GM10847 (cell line): ENCODE data around the gene KLHL17.

ENCODE experiments used
- POLR2A ChIP-seq: IDR thresholded peaks from 2 replicates; pipeline ENCODE4 v1.6.1; 2011; ENCODE audit not compliant: insufficient read length; ENCODE audit errors: extremely low read depth

Gene KLHL17

DNA sequence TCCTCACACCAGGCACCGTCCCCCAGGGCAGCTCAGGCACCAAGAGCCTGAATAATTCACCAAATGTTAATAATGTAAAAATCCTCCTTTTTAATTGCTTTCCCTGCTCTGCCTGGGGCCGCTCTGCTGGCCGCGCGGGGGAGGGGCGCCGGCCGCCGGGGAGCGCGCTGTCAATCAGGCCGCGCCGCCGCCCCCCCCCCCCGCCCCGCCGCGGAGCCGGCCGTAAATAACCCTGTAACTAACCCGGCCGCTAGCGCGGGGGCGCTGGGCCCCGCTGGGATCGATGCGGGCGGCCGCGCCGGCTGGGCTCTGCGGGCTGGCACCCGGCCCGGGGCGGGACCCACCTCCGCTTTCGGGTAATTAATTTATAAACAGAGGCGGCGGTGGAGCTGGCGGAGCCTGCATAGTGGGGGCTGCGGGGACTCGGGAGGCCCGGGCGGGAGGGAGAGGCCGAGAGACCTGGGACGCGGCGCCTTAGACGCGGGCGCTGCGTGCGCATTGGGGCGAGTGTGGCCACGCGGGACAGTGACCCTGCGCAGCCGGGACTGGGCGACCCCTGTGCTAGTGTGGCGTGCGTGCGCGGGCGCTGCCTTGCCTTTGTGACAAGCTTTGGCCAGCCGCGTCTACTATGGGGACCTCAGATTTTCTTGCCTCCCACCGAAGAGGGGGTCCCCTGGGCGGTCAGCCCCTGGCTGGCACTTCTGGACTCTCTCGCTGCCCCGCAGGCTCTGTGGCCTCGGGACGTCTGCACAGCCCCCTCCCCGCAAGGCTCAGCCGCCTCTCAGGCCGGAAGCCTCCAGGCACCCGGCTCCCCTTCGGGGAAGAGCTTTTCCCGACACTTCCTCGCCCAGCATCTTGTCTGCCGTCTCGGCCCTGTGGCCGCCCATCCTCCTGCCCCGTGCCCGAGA, 20.0 kb upstream of the KLHL17 start:
- no peak for TF ChIP-seq POLR2A

DNA sequence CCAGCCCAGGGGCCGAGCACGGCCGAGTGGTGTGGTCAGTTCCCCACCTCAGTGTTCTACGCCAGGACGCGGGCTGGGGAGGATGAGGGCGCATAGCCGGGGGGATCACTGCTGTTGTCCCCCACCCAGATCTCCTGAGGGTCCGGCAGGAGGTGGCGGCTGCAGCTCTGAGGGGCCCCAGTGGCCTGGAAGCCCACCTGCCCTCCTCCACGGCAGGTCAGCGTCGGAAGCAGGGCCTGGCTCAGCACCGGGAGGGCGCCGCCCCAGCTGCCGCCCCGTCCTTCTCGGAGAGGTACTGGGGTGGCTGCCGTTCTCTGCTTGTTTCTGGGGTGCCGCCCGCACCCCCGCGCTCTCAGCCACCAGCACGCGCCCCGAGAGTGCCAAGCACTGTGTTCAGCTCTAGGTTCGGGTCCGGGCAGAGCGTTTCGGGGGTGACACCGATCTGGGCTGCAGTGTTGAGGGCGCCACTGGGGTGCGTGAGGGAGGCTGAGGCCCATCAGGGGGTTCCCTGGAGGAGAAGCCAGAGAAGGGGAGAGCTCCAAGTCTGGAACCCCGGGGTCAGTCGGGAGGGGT, 19.3 kb upstream of the KLHL17 start:
- TF ChIP-seq POLR2A: no peak

DNA sequence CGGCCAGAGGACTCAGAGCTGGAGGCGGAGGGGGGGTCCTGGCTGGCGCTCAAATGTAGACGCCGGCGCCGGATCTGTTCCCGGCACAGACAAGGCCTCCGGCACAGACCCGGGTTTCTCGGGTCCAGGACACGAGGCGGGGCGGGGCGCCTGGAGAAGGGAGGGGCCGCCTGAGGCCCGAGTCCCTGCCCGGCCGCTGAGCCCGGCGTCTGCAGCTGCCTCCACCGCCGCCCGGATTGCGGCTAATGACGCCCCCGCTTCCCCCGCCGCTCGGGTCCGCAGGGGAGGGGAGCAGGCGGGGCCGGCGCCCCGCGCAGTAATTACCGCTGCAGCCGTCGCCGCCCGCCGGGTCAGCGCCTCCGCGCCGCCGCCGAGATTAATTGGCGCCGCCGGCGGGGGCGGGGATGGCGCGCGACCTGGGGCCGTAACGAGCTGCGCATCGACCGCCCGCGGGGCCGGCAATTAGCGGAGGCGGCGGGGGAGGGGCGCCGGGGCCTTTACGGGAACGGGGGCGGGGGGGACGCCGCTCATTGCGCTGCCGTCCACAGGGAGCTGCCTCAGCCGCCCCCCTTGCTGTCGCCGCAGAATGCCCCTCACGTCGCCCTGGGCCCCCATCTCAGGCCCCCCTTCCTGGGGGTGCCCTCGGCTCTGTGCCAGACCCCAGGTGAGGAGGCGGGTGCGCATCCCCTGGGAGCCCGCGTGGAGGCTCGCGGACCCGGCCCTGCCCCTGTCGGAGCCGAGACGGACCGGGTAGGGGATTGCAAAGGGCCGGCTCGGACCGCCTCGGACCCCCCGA, 18.6 kb upstream of the KLHL17 start:
- TF ChIP-seq POLR2A: no peak

DNA sequence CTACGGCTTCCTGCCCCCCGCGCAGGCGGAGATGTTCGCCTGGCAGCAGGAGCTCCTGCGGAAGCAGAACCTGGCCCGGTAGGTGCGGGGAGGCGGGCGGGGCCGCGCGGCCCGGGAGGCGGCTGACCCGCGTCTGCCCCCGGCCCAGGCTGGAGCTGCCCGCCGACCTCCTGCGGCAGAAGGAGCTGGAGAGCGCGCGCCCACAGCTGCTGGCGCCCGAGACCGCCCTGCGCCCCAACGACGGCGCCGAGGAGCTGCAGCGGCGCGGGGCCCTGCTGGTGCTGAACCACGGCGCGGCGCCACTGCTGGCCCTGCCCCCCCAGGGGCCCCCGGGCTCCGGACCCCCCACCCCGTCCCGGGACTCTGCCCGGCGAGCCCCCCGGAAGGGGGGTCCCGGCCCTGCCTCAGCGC, 18.0 kb upstream of the KLHL17 start:
- TF ChIP-seq POLR2A: no peak

DNA sequence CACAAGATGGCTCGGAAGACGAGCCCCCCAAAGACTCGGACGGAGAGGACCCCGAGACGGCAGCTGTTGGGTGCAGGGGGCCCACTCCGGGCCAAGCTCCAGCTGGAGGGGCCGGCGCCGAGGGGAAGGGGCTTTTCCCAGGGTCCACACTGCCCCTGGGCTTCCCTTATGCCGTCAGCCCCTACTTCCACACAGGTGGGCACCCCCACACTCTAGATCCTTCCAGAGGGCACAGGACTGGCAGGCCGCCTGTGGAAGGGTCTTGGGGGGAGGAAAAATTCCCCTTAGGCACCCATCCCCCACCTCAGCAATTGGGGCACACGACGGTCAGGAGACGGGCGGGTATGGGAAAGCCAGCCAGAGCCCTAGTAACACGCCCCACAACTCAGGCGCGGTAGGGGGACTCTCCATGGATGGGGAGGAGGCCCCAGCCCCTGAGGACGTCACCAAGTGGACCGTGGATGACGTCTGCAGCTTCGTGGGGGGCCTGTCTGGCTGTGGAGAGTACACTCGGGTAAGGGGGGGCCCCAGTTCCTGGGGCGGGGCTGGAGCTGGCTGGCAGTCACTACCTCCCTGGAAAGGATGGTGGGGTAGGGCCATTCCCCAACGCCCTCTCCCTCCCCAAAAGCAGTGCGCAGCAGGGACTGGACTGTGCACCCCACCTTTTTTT, 17.4 kb upstream of the KLHL17 start:
- TF ChIP-seq POLR2A: no peak

DNA sequence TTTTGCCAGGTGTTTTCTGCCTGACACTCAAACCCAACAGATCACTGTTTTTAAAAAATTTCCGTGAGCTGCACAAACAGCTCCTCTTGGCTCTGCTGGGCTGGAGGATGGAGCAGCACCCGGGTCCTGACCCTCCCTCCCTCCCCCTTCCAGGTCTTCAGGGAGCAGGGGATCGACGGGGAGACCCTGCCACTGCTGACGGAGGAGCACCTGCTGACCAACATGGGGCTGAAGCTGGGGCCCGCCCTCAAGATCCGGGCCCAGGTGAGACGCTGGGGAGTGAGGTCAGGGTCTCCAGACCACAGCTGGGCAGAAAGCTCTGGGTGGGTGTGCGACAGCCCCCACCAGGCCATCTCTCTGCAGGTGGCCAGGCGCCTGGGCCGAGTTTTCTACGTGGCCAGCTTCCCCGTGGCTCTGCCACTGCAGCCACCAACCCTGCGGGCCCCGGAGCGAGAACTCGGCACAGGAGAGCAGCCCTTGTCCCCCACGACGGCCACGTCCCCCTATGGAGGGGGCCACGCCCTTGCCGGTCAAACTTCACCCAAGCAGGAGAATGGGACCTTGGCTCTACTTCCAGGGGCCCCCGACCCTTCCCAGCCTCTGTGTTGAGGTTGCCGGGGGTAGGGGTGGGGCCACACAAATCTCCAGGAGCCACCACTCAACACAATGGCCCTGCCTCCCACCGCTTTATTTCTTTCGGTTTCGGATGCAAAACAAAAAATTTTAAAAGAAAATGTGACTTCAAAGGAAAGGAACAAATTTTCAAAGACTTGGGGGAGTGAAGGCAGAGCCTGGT, 16.6 kb upstream of the KLHL17 start:
- TF ChIP-seq POLR2A: no peak

DNA sequence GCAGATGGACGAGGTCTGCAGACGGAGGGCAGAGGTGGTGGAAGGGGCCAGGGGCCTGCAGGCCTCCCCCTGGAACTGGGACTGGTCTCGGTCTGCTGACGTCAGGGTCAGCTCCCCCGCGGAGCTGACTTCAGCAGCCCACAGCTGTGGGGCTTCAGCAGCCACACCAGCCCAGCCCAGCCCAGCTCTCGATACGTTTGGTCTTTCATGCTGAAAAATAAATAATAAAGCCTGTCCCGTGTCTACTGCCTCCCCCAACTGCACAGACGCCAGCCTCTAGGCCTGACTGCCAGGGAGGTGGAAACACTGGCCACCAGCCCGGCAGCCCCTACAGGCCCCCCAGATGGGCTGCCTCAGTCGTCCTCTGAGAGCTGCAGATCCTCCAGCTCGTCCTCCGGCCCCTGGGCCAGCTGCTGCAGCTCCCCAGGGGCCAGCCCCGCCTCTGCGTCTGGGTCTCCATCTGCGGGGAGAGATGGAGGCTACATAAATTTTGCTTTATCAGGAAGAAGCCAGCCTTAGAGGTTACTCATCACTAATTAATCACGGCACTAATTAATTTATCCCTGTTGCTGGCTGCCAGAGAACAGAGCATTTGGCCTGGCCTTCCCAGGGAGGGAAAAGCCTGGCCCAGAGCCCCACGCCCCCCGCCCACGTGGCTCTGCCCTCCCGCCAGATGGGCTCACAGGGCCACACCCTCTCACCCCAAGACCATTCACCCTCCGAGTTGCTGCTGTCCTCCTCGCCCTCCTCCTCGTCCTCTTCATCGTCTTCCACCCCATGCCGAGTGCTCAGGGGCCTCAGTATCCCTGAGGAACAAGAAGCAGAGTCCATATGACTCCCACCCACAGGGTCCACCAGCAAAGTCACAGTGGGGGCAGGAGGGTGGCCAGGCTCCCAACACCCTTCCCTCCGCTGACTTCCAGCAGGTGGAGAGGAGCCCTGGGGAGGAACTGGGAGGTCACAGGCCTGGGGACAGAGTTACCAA, 15.8 kb upstream of the KLHL17 start:
- no peak for TF ChIP-seq POLR2A

DNA sequence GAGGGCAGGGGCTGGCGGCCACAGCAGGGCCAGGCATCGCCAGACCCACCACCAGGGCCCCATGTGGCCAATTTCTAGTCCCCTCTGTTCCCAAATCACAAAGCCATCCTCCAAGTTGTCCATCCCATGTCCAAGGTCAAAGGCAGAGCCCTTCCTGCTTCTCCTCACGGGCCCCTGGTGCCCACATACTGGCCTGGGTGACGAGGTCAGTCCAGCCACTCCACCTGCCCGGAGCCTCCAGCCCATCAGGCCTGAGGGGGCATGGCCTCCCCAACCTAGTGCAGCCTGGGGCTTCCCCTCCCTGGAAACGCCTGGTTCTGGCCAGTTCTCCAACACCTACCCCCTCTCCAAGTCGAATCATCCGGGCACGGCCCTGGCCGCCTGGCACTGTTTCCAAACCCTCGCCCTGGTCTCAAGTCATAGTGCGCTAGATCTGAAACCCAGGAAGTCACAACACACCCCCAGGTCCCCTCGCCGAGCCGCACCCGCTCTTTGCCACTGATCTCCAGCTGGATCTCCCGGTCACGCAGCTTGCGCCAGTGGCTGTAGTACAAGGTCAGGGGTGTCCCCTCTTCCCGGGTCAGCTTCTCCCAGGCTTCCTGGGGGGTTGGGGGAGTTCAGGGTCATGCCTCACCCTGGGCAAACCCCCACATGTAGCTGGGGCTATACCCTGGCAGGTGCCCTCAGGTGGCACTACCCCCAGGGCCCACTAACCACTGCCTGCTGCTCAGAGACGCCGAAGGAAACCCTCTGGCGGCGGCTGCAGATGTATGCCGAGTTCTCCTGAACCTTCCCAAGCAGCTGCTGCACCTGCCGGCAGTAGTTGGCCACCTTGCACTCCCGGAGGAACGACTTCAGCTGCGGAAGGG, 14.5 kb upstream of the KLHL17 start:
- no peak for TF ChIP-seq POLR2A

DNA sequence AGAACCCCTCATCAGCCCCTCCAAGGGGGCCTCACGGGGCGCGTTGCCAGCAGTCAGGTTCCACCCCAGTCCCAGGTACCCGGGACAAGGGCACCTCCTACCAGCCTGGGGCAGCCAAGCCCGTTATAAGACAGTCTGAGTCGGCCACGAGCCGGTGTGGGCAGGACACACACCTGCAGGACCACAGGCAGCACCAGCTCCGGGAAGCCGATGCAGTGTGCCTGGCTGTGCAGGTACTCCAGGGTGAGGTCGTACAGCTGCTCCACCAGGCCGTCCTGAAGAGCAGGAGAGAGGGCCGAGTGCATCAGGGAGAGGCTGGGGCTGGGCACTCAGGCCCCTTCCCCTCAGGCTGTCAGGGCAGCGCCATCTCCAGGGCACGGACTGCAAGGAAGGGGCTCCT, 12.4 kb upstream of the KLHL17 start:
- TF ChIP-seq POLR2A: no peak

DNA sequence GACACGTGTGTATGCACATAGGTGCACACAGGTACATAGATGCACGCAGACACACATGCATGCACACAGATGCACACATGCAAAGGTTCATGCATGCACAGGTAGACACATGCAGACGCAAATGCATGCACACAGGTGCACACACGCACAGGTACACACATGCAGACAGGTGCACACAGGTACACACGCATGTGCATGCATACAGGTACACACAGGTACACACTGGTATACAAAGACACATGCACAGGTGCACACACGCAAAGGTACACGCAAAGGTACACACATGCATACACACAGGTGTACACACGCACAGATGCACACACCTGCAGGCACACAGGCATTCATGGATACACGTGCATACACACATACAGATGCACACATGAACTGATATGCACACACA, 10.1 kb upstream of the KLHL17 start:
- no peak for TF ChIP-seq POLR2A

DNA sequence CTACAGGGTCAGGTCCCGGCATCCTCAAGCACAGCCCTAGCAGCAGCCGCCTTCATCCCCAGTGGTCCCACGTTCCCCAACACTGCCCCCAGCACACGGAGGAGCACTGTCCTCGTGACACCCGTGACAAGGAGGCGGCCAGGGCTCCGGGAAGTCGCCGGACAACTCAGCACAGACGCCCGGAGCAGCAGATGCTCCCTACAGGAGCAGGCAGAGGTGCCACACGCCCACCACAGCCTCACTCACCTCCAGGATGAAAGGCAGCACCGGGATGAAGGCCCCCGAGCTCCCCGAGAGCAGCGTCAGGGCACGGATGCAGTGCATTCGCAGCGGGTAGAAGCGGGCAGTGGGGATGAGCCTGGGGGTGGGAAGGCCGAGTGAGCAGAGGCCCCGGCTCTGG, 9.5 kb upstream of the KLHL17 start:
- TF ChIP-seq POLR2A: no peak

DNA sequence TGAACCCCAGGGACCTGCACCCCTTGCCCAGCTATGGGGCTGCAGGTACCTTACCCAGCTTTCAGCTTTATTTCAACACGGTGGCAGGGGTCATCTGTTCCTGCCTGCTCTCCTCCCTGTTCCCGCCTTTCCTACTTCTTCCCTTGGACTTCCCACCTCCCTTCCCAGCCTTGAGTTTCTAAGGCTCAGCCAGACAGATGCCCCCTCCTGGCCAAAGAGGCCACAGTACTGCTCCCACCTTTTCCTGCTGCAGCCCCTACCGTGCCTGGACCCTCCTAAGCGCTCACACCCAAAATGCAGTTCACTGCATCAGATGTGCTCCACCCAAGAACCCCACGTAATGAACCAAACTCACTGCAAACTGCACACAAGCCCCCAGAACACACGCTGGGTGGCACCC, 9.0 kb upstream of the KLHL17 start:
- TF ChIP-seq POLR2A: no peak
